ENCODE results near the gene OPCML. TPM values are rescaled to one million over a fixed set of nuclear protein-coding genes. Genes with fewer than 3 reads are reported as not detected.

Gene OPCML
- total and polyA plus RNA-seq, 2 experiments from 2014 or later, result 0.21 to 0.51 TPM

GRCh38 chr11:132913295-132913694 is 619.0 kb downstream of the OPCML start:
- H3K27ac ChIP-seq, result no peak overlapping the region
- peaks cover 14% of the 10 kb centered on the region for H3K4me1 ChIP-seq (ENCODE audit: low read depth)
- no peaks in the 10 kb centered on the region for H3K36me3 ChIP-seq
- no peak for DNase-seq (ENCODE audit: low read depth in 1 of 2, low spot score in 1 of 2)
- TF ChIP-seq, protein P1, sequence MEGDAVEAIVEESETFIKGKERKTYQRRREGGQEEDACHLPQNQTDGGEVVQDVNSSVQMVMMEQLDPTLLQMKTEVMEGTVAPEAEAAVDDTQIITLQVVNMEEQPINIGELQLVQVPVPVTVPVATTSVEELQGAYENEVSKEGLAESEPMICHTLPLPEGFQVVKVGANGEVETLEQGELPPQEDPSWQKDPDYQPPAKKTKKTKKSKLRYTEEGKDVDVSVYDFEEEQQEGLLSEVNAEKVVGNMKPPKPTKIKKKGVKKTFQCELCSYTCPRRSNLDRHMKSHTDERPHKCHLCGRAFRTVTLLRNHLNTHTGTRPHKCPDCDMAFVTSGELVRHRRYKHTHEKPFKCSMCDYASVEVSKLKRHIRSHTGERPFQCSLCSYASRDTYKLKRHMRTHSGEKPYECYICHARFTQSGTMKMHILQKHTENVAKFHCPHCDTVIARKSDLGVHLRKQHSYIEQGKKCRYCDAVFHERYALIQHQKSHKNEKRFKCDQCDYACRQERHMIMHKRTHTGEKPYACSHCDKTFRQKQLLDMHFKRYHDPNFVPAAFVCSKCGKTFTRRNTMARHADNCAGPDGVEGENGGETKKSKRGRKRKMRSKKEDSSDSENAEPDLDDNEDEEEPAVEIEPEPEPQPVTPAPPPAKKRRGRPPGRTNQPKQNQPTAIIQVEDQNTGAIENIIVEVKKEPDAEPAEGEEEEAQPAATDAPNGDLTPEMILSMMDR (IDR thresholded peaks at IDR 0.05; ENCODE audit: low read depth, low read length), result no peak
- no peak overlapping the region for H3K4me3 ChIP-seq
- no peaks in the 10 kb centered on the region for H3K9me3 ChIP-seq (ENCODE audit: low read depth)
- H3K27me3 ChIP-seq, result no peaks in the 10 kb centered on the region

DNA sequence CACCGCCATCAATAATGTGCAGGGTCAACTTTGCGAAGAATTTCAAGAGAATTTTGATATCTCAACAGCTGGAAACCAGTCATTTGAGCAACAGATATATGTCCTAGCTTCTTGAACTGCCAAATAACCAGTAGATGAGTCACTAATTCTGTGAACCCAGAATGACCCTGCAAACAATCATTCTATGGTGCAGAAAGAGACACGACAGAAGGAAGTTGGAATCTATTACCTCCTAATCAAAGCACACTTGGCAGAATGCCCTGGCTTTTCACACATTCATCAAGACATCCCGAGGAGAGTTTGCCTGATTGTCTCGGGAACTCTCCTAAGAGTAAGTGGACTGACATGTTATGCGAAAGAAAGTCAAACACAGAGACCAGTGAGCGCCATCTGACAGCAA is 621.1 kb downstream of the OPCML start:
- H3K27me3 ChIP-seq, result no peaks in the 10 kb centered on the region
- H3K4me3 ChIP-seq, result no peak overlapping the region
- DNase-seq (ENCODE audit: low read depth in 1 of 2, low spot score in 1 of 2), result peak; percentile 82 to 91
- H3K36me3 ChIP-seq, result no peaks in the 10 kb centered on the region
- H3K9me3 ChIP-seq (ENCODE audit: low read depth), result no peaks in the 10 kb centered on the region
- TF ChIP-seq, protein P1 (IDR thresholded peaks at IDR 0.05; ENCODE audit: low read depth, low read length), result no peak
- H3K27ac ChIP-seq, result no peak overlapping the region
- H3K4me1 ChIP-seq (ENCODE audit: low read depth), result peaks cover 14% of the 10 kb centered on the region

DNA sequence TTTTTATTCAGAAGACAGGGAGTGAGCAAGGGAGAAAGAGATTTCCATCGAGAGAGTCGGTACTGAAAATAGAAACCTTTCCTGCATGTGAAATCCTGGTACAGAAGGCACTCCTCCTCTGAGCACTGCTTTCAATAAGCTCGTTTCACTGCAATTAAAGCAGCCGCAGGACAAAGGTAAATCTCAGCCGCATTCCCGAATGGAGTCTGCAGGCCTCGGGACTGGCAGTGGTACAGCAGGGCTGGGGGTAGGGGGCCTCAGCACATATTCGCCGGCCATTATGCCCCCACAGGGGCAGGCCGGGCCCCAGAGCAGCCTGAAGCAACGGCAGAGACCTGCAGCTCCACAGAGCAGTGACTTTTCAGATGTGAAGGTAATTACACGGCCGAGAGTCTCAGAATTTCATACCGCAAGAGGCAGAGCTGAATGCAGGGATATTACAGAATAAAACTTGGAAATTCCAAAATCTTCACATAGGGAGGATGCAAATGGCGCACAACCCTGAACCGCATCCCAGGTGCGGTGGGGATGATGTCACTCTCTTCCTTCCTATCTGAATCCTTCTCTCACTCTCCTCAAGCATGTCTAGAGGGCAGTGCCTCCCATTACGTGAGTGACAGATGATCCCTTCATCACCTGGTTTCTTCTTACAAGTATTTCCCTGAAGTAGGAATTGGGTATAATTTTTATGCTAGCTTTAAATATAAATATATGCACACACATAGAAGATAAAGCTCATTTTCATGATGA is 622.1 kb downstream of the OPCML start:
- Histone ChIP-seq H3K27ac (no peak overlapping the region), H3K36me3 (no peaks in the 10 kb centered on the region), H3K27me3 (no peaks in the 10 kb centered on the region), H3K9me3 (ENCODE audit: low read depth) (no peaks in the 10 kb centered on the region), H3K4me1 (ENCODE audit: low read depth) (peaks cover 14% of the 10 kb centered on the region), H3K4me3 (no peak overlapping the region)
- no peak for DNase-seq (ENCODE audit: low read depth in 1 of 2, low spot score in 1 of 2)
- TF ChIP-seq, protein P1 (IDR thresholded peaks at IDR 0.05; ENCODE audit: low read depth, low read length), result no peak

DNA sequence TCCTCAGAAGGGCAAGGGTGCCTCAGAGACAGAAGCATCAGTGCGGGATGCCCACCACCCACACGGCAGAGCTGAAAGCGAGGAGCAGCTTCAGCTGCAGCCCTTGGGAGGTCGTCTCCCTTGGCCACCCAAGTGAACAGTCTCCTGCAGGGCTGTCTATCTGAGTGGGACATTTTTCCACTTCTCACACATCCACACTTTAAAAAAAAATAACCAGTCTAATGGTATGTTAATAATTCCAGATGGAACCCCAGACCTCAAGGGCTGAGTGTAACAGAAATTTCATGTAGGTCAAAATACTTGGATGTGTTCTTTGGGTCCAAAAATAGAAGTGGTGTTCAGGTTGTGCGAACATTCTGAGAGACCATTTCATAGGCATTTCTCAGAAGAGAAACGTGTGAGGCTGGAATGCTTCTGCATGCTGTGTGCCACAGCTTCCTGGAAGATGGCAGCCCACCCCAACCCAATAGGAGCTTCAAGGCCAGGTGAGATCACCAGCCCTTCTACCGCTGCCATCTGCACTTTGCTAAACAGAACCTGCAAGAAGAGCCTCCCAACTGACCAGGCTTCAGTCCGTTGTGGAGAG is 623.2 kb downstream of the OPCML start:
- Histone ChIP-seq H3K27ac (no peak overlapping the region), H3K9me3 (ENCODE audit: low read depth) (no peaks in the 10 kb centered on the region), H3K4me3 (no peak overlapping the region), H3K4me1 (ENCODE audit: low read depth) (peaks cover 14% of the 10 kb centered on the region), H3K36me3 (no peaks in the 10 kb centered on the region), H3K27me3 (no peaks in the 10 kb centered on the region)
- TF ChIP-seq, protein P1 (IDR thresholded peaks at IDR 0.05; ENCODE audit: low read depth, low read length), result no peak
- no peak for DNase-seq (ENCODE audit: low read depth in 1 of 2, low spot score in 1 of 2)

GRCh38 chr11:132908414-132908810 is 623.9 kb downstream of the OPCML start:
- Histone ChIP-seq H3K9me3 (ENCODE audit: low read depth) (no peaks in the 10 kb centered on the region), H3K36me3 (no peaks in the 10 kb centered on the region), H3K4me3 (no peak overlapping the region), H3K27me3 (no peaks in the 10 kb centered on the region), H3K27ac (no peak overlapping the region), H3K4me1 (ENCODE audit: low read depth) (peaks cover 14% of the 10 kb centered on the region)
- TF ChIP-seq, protein P1 (IDR thresholded peaks at IDR 0.05; ENCODE audit: low read depth, low read length), result no peak
- peak in 1 of 2 donors; percentile 8 for DNase-seq (ENCODE audit: low read depth in 1 of 2, low spot score in 1 of 2)

Measured in cardiac muscle cell (in vitro differentiated cells and primary cell).